Stomach (tissue), 4 donors: ENCODE measurements around the gene ATP5F1D.

ENCODE experiments used
- CTCF ChIP-seq, 7 experiments: fragments of 450-650 bp in 4 of 7; fragments of 200-600 bp in 3 of 7; sonication (generic) in 3 of 7; IDR thresholded peaks; one replicate each; pipeline ENCODE4 v1.5.1; 2016 to 2019; ENCODE audit warnings: antibody characterized with exemption in 7 of 7, control low read depth in 2 of 7, mild to moderate bottlenecking in 1 of 7
- POLR2A ChIP-seq, 4 donors: fragments of 450-650 bp; IDR thresholded peaks; one replicate each; pipeline ENCODE4 v1.6.1; 2016; ENCODE audit warnings: antibody characterized with exemption in 4 of 4, control low read depth in 2 of 4, mild to moderate bottlenecking in 1 of 4, moderate library complexity in 1 of 4
- POLR2AphosphoS5 ChIP-seq, 3 donors: sonication (generic); formaldehyde crosslinking; IDR thresholded peaks; one replicate each; pipeline ENCODE4 v1.6.1; 2016; ENCODE audit warnings: antibody characterized with exemption in 3 of 3

GRCh38 chr19:1293782-1294604 lies 52.4 kb downstream of the ATP5F1D start:
- TF ChIP-seq POLR2AphosphoS5 (IDR thresholded peaks at IDR 0.05) (no peak), CTCF (IDR thresholded peaks at IDR 0.05) (no peak), POLR2A (IDR thresholded peaks at IDR 0.05) (no peak)
